ENCODE data around the gene UBN2. TPM values are rescaled to one million over a fixed set of nuclear protein-coding genes. Genes with fewer than 3 reads are reported as not detected.
"Not testable (repeated sequence)": the region's sequence is repeated elsewhere in the genome, so short reads cannot be mapped to it uniquely, and the experiment has no call there.

UBN2 gene
- total and polyA plus RNA-seq, 4 donors: 2.5 to 30.6 (median 13.0) TPM

DNA sequence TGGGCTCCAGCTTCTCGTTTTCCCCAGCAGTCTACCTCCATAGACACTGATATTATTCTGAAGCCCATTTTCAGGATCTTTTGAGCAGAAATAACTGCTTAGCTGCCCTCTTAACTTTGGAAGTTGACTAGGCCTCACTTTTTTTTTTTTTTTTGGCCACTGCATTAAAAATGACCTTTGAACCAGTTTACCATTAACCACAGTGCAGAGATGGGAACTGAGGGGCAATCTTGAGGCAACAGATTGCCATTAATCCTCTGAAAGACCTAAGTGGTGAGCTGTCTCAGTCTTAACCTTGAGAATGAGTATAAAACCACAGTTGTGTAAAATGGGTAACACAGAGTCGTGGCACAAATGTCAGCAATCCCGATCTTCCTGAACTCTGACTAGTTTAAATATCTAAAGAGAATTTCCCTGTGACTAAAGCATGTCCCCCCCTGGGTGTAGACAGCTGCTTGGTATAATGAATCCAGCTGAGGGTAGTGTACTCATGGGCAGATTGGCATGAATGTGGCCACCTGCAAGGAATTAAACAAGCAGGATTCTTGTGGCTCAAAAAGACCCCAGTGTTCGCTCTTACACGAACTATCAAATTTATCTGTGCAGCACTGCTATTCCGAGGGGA, 64.0 kb downstream of the UBN2 start:
- no peaks in the 10 kb centered on the region for H3K9me3 ChIP-seq (ENCODE audit: control insufficient read depth, low read length)
- H3K27ac ChIP-seq (ENCODE audit: low read depth in 1 of 2, low read length in 2 of 2): no peak overlapping the region
- peaks cover 0 to 6% of the 10 kb centered on the region in 2 donors for H3K36me3 ChIP-seq (ENCODE audit: control insufficient read depth in 1 of 2, insufficient read depth in 2 of 2, low read length in 1 of 2)
- intact Hi-C loops (cut with DNase I): no loop called here
- WGBS, 2 donors: 94 to 95% methylated on average over 6 of the region's 6 CpGs
- no peak for DNase-seq
- no peak for ATAC-seq (ENCODE audit: low FRiP score)
- no peaks in the 10 kb centered on the region for H3K4me1 ChIP-seq (ENCODE audit: control insufficient read depth in 1 of 2, insufficient read depth in 2 of 2, low read length in 2 of 2)
- no peak overlapping the region for H3K4me3 ChIP-seq (ENCODE audit: low read length in 2 of 2)
- H3K27me3 ChIP-seq (ENCODE audit: control insufficient read depth in 1 of 2, insufficient read depth in 2 of 2, low read length in 1 of 2): no peaks in the 10 kb centered on the region

DNA sequence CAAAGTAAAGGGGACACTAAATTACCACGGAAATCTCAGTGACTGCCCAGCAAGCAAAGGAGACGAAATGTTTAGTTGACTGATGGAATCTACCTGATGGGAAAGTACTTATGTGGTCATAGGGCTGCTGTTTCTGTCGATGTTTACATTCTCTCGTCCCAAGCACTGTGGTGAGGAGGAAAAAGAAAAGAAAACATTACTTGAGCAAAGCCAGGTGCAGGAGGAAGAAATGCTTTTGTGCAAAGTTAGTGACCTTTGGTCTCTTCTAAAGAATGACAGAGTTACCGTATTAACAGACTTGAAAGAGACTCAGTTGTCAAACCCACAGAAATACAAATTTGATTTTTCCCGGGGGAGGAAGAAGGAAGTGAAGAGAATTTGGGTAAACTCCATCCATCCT, 66.8 kb downstream of the UBN2 start:
- 46 to 47% methylated on average over 6 of the region's 6 CpGs for WGBS, 2 donors
- Histone ChIP-seq H3K4me3 (ENCODE audit: low read length in 2 of 2) (no peak overlapping the region), H3K27me3 (ENCODE audit: control insufficient read depth in 1 of 2, insufficient read depth in 2 of 2, low read length in 1 of 2) (no peaks in the 10 kb centered on the region), H3K4me1 (ENCODE audit: control insufficient read depth in 1 of 2, insufficient read depth in 2 of 2, low read length in 2 of 2) (no peaks in the 10 kb centered on the region), H3K36me3 (ENCODE audit: control insufficient read depth in 1 of 2, insufficient read depth in 2 of 2, low read length in 1 of 2) (peaks cover 0 to 6% of the 10 kb centered on the region in 2 donors), H3K9me3 (ENCODE audit: control insufficient read depth, low read length) (no peaks in the 10 kb centered on the region), H3K27ac (ENCODE audit: low read depth in 1 of 2, low read length in 2 of 2) (no peak overlapping the region)
- no peak for DNase-seq
- intact Hi-C loops (cut with DNase I): no loop called here
- ATAC-seq (ENCODE audit: low FRiP score): no peak

DNA sequence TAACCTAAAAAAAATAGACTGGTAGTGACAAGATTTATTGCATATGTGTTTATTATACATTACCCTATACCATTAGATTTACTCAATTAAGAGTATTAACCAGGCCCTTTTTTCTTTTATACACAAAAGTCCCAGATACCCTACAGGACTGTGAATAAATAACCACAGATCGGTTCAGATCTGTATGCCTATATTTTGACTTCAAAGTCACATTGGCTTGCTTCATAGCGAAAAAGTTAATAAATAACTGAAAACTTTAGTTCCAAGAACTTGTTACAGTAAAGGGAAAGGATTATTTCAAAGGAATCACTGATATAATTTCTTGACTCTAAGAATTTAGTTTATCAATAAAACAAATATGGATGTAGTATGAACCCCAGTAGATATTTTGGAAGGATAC, 68.3 kb downstream of the UBN2 start:
- no peak for ATAC-seq (ENCODE audit: low FRiP score)
- intact Hi-C loops (cut with DNase I): no loop called here
- Histone ChIP-seq H3K9me3 (ENCODE audit: control insufficient read depth, low read length) (no peaks in the 10 kb centered on the region), H3K4me1 (ENCODE audit: control insufficient read depth in 1 of 2, insufficient read depth in 2 of 2, low read length in 2 of 2) (no peaks in the 10 kb centered on the region), H3K36me3 (ENCODE audit: control insufficient read depth in 1 of 2, insufficient read depth in 2 of 2, low read length in 1 of 2) (peaks cover 2 to 6% of the 10 kb centered on the region in 2 donors), H3K27ac (ENCODE audit: low read depth in 1 of 2, low read length in 2 of 2) (no peak overlapping the region), H3K27me3 (ENCODE audit: control insufficient read depth in 1 of 2, insufficient read depth in 2 of 2, low read length in 1 of 2) (no peaks in the 10 kb centered on the region), H3K4me3 (ENCODE audit: low read length in 2 of 2) (no peak overlapping the region)
- WGBS, 2 donors: 90 to 94% methylated on average over 2 of the region's 2 CpGs
- no peak for DNase-seq

DNA sequence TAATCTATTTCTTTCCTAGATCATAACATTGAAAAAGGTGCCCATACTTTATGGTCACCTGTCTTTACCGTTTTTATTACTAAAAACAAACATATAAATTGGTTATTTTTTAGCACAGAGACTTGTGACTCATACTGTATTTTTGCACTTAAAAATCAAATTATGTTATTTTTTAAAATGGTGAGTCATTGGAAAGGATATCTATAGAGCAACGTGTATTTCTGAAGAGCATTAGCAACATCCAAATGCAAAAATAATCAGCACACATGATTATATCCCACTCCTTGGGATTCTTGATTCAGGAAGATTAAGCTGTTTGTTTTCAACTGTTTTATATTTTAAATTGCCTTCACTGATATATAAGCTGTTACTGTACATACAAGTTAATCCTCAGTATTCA, 69.4 kb downstream of the UBN2 start:
- no peak overlapping the region for H3K27ac ChIP-seq (ENCODE audit: low read depth in 1 of 2, low read length in 2 of 2)
- DNase-seq (no peak), ATAC-seq (ENCODE audit: low FRiP score) (no peak)
- 43 to 53% methylated on average over 2 of the region's 2 CpGs for WGBS, 2 donors
- intact Hi-C loops (cut with DNase I): no loop called here
- no peak overlapping the region for H3K4me3 ChIP-seq (ENCODE audit: low read length in 2 of 2)
- H3K36me3 ChIP-seq (ENCODE audit: control insufficient read depth in 1 of 2, insufficient read depth in 2 of 2, low read length in 1 of 2): peaks cover 0 to 2% of the 10 kb centered on the region in 2 donors
- H3K27me3 ChIP-seq (ENCODE audit: control insufficient read depth in 1 of 2, insufficient read depth in 2 of 2, low read length in 1 of 2): no peaks in the 10 kb centered on the region
- H3K4me1 ChIP-seq (ENCODE audit: control insufficient read depth in 1 of 2, insufficient read depth in 2 of 2, low read length in 2 of 2): no peaks in the 10 kb centered on the region
- H3K9me3 ChIP-seq (ENCODE audit: control insufficient read depth, low read length): no peaks in the 10 kb centered on the region

DNA sequence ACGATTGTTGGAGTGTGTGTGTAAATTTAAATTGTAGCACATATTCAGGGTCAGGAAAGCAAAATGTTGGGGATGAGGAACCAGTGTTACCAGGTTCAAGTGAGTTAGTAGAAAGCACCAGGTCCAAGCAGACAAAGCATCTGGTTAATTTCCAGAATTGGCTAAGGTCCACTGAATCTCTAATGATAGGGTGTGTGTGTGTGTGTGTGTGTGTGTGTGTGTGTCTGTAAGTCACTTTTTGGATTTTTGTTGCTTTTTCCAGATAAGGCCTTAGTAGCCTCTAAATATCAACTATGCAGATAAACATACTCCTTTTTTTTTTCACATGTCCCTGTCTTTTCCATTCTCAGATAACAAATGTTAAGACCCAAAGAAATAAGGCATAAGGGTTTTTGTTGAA, 73.5 kb downstream of the UBN2 start:
- H3K27ac ChIP-seq (ENCODE audit: low read depth in 1 of 2, low read length in 2 of 2): no peak overlapping the region
- H3K27me3 ChIP-seq (ENCODE audit: control insufficient read depth in 1 of 2, insufficient read depth in 2 of 2, low read length in 1 of 2): no peaks in the 10 kb centered on the region
- peaks cover 0 to 2% of the 10 kb centered on the region in 2 donors for H3K36me3 ChIP-seq (ENCODE audit: control insufficient read depth in 1 of 2, insufficient read depth in 2 of 2, low read length in 1 of 2)
- H3K4me3 ChIP-seq (ENCODE audit: low read length in 2 of 2): no peak overlapping the region
- intact Hi-C loops (cut with DNase I): no loop called here
- H3K4me1 ChIP-seq (ENCODE audit: control insufficient read depth in 1 of 2, insufficient read depth in 2 of 2, low read length in 2 of 2): no peaks in the 10 kb centered on the region
- WGBS, 2 donors: 76 to 77% methylated on average over 1 of the region's 1 CpG
- H3K9me3 ChIP-seq (ENCODE audit: control insufficient read depth, low read length): no peaks in the 10 kb centered on the region
- DNase-seq (no peak), ATAC-seq (ENCODE audit: low FRiP score) (no peak)

DNA sequence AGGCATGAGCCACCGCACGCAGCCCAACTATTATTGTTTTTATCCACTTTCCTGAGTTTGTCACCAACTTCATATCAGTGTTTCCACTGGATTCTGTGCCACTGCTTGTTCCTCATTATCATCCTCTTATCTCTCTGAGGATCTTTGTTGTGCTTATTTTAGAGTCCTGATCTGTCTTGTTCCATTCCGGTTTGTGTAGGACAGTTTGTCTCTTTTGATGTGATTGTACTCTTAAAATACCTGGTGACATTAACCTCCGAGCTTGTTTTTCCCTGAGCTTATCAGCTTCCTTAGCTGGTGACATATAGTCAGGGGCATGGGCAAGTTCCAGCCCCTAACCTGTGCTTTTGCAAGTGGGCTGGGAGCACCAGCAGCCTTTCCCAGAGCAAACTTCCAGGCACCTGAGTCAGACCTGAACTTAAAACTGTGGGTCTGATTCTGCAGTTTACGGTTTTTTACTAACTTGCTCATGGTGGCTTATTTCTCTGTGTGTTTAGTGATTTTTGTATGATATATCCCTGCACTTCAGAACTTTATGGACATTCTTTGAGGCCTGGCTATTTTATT, 87.0 kb downstream of the UBN2 start:
- intact Hi-C loops (cut with DNase I): no loop called here
- no peak overlapping the region for H3K4me3 ChIP-seq (ENCODE audit: low read length in 2 of 2)
- H3K27me3 ChIP-seq (ENCODE audit: control insufficient read depth in 1 of 2, insufficient read depth in 2 of 2, low read length in 1 of 2): no peaks in the 10 kb centered on the region
- no peaks in the 10 kb centered on the region for H3K36me3 ChIP-seq (ENCODE audit: control insufficient read depth in 1 of 2, insufficient read depth in 2 of 2, low read length in 1 of 2)
- no peak for DNase-seq
- no peak for ATAC-seq (ENCODE audit: low FRiP score)
- 84 to 88% methylated on average over 5 of the region's 5 CpGs for WGBS, 2 donors
- no peaks in the 10 kb centered on the region for H3K9me3 ChIP-seq (ENCODE audit: control insufficient read depth, low read length)
- H3K27ac ChIP-seq (ENCODE audit: low read depth in 1 of 2, low read length in 2 of 2): no peak overlapping the region
- H3K4me1 ChIP-seq (ENCODE audit: control insufficient read depth in 1 of 2, insufficient read depth in 2 of 2, low read length in 2 of 2): no peaks in the 10 kb centered on the region

DNA sequence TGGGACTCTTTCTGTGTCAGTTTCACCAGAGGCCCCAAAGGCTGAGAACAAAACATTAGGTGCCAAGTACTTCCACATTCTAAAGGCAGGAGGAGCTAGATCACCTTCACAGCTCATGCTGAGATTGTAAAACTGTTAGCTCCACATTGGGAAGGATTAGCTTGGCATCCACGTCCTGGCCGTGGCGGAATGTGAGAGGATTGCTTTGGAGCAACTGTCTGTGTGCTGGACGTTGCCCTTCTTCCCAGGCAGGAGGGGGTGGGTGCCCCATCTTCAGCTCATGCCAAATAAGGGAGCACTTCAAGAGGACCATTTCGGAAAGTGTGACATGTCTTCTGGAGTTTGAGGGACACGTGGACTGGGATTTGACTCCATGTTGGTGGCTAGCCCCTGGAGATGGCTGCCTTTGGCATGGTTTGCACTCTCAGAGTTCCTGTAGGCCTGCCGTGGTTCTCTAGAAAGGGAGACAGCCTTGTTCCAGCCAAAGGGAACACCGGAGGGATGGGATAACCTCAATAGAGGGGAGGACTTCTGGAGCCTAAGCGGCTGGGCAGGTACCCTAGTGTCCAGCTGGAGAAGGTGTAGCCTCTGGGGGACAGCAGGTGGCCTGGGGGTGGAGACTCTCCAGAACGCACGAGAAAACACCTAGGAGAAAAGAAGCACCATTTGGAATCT, 90.2 kb downstream of the UBN2 start:
- H3K36me3 ChIP-seq (ENCODE audit: control insufficient read depth in 1 of 2, insufficient read depth in 2 of 2, low read length in 1 of 2): no peaks in the 10 kb centered on the region
- H3K27ac ChIP-seq (ENCODE audit: low read depth in 1 of 2, low read length in 2 of 2): no peak overlapping the region
- DNase-seq (no peak), ATAC-seq (ENCODE audit: low FRiP score) (no peak)
- H3K4me3 ChIP-seq (ENCODE audit: low read length in 2 of 2): no peak overlapping the region
- 58 to 62% methylated on average over 11 of the region's 11 CpGs for WGBS, 2 donors
- no peaks in the 10 kb centered on the region for H3K27me3 ChIP-seq (ENCODE audit: control insufficient read depth in 1 of 2, insufficient read depth in 2 of 2, low read length in 1 of 2)
- intact Hi-C loops (cut with DNase I): no loop called here
- H3K4me1 ChIP-seq (ENCODE audit: control insufficient read depth in 1 of 2, insufficient read depth in 2 of 2, low read length in 2 of 2): no peaks in the 10 kb centered on the region
- H3K9me3 ChIP-seq (ENCODE audit: control insufficient read depth, low read length): no peaks in the 10 kb centered on the region

DNA sequence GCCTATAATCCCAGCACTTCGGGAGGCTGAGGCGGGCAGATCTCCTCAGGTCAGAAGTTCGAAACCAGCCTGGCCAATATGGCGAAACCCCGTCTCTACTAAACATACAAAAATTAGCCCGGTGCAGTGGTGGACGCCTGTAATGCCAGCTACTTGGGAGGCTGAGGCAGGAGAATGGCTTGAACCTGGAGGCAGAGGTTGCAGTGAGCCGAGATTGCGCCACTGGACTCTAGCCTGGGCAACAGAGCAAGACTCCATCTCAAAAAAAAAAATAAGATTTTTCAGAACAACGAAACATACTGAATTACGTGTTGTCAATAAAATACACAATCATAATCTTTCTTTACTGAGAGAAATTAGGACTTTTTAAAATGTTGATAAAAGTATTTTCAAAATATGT, 93.7 kb downstream of the UBN2 start:
- H3K4me3 ChIP-seq (ENCODE audit: low read length in 2 of 2); H3K4me1 ChIP-seq (ENCODE audit: control insufficient read depth in 1 of 2, insufficient read depth in 2 of 2, low read length in 2 of 2); intact Hi-C loops (cut with DNase I); ATAC-seq (ENCODE audit: low FRiP score); H3K27me3 ChIP-seq (ENCODE audit: control insufficient read depth in 1 of 2, insufficient read depth in 2 of 2, low read length in 1 of 2); H3K27ac ChIP-seq (ENCODE audit: low read depth in 1 of 2, low read length in 2 of 2); H3K36me3 ChIP-seq (ENCODE audit: control insufficient read depth in 1 of 2, insufficient read depth in 2 of 2, low read length in 1 of 2); H3K9me3 ChIP-seq (ENCODE audit: control insufficient read depth, low read length); DNase-seq: not testable (repeated sequence)
- WGBS, 2 donors: 94 to 96% methylated on average over 11 of the region's 11 CpGs

DNA sequence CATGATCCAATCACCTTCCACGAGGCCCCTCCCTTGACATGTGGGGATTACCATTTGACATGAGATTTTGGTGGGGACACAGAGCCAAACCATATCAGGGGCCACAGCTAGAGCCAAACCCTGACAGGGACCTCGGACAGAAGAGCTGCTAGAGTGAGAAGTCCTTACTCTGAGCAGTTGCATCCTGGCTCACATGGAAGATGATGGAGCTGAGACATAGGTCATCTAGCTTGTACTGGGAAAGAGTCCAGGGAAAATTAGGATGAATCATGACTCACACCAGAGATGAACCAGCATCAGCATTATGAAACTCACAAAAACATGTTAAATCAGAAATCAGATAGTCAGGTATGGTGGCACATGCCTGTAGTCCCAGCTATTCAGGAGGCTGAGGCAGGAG, 97.3 kb downstream of the UBN2 start:
- WGBS, 2 donors: 65 to 71% methylated on average over 2 of the region's 2 CpGs
- ATAC-seq (ENCODE audit: low FRiP score) (no peak), DNase-seq (no peak)
- H3K36me3 ChIP-seq (ENCODE audit: control insufficient read depth in 1 of 2, insufficient read depth in 2 of 2, low read length in 1 of 2): no peaks in the 10 kb centered on the region
- no peaks in the 10 kb centered on the region for H3K9me3 ChIP-seq (ENCODE audit: control insufficient read depth, low read length)
- intact Hi-C loops (cut with DNase I): no loop called here
- H3K27me3 ChIP-seq (ENCODE audit: control insufficient read depth in 1 of 2, insufficient read depth in 2 of 2, low read length in 1 of 2): no peaks in the 10 kb centered on the region
- H3K27ac ChIP-seq (ENCODE audit: low read depth in 1 of 2, low read length in 2 of 2): no peak overlapping the region
- H3K4me1 ChIP-seq (ENCODE audit: control insufficient read depth in 1 of 2, insufficient read depth in 2 of 2, low read length in 2 of 2): no peaks in the 10 kb centered on the region
- no peak overlapping the region for H3K4me3 ChIP-seq (ENCODE audit: low read length in 2 of 2)

All from aorta (tissue), 5 donors.